GM18499 (cell line): ENCODE results near the gene HIVEP2.
A peak's percentile ranks its signal among the peaks of the same experiment; 100 is the strongest.

ENCODE experiments used
- ATAC-seq: cut with Tn5 transposase; IDR thresholded peaks from one replicate; pipeline ENCODE4 v1.9.1; 2021; ENCODE audit warnings: moderate number of reproducible peaks; ENCODE audit not compliant: insufficient read depth, unreplicated experiment

HIVEP2 gene

DNA sequence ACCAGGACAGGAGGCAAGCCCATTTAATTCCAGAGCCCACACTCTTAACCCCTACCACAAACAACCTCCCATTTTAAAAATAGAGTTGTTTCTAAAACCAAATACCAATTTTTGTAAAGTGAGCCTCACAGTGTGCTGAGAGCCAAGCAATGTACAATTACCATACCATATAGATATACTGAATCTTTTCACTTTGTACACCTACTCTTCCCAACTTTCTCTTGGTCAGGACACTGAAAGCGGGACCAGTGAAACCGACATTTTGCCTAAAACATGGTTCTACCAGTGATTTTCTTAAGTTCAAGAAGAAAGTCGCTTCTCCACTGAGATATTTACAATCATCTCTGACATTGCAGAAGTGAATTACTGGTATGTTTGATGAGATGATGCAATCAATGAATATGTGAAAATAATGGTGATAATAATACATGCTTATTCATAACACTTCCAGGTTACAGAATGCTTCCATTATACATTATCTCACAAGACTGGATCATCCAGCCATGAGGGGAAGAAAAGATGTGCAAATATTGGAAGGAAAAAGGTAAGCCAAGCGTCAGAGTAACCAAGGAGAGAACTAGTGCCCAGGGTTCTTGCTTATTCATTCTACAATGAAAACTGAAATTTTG lies 74.1 kb downstream of the HIVEP2 start:
- ATAC-seq = no peak

DNA sequence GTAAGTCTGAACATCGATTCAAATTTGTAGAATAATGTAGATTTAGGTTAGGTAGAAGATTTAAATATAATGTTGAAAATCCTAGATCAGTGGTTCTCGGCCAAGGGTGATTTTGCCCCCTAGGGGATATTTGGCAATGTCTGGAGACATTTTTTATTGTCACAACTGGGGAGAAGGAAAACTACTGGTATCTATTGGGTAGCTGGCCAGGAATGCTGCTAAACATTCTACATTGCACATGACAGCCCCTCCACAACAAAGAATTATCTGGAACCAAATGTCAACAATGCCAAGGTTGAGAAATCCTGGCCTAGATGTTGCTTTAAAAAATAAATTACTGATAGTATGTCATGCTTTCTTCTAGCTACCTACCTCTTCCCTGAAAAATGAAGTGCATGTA lies 76.1 kb downstream of the HIVEP2 start:
- no peak for ATAC-seq

DNA sequence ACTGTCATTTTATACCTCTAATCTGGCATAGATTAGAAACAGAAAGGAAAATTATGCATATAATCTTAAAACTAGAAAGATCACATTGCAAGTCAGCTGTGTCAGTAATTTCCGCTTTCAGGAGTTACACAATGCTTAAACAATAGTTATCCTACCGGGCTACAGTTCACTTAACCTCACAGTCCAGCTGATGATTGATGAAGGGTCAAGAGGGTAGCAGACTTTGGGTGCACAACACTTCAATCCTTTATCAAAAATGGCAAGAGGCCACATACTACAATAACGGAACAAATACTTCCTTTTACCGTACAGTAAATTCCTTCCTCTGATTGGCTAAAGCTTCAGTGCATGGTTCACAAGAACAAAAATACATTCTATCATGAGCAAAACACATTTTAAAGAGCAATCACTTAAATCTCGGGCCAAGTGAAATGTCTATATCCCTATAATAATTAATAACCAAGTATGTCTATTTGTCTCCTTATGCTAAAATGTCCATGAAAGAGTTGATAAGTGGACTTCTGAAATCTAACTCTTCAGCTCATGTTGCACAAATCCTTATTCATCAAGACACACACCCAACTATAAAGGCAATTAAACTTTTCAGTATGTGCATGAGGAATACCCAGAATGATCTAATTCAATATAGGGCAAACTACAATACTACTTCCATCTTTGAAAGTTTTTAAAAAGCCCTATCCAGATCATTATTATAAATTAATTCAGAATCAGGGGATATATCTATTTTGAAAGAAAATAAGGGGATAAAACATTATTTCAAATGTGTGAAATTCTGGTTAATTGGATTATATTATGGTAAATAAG lies 76.8 kb downstream of the HIVEP2 start:
- ATAC-seq = no peak

DNA sequence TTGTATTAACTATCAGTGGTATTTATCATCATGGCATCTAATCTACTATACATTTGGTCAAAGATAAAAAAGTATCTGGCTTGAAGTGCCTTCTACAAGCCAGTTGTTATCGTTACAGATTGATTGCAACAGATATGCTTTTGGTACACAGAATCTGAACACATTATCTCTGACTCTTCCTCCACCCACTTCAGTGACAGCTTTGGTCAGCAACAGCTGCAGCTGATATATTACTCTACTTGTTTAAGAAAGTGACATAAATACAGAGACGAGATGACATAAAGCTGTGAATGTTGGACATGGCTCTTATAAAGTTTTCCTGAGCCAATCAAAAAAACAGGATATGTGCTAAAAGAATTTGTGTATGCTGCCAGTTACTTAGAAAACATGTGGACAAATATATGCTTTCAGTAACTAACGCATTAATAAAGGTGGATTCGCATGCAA lies 77.6 kb downstream of the HIVEP2 start:
- no peak for ATAC-seq

DNA sequence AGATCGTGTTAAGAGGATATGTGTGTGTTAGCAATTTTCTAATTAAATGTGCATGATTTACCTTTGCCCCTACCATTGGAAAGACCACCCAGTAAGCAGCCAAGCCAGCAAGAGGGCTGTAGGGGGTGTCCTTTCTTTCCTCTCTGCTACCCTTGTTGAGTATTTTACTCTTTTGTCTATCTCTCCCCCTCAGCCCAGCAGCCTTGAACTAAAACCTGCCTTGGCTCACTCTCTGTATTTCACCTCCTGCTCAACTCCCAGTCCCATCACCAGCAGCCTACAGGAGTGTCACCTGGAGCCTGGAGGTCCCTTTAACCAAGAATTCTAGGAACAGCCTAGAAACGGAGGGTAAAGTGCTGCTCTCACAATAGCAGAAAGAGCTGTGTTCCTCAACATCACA lies 81.0 kb downstream of the HIVEP2 start:
- no peak for ATAC-seq

DNA sequence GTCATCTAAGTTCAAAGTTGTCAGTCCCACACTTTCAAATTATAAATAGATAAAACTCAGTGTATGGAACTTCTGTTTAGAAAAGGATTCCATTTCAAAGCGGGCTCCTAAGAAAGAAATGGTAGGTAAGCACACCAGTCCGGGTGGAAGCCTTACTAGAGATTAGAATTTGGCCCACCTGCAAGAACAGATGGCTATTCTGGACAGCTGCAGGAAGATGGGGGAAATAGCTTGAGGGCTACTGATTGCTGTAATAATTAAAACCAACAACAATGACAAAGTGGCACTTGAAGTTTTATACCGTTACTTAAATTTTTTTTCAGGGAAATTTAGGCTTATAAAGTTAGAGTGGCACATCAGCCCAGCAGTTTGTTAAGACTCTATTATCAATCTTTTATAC lies 83.3 kb downstream of the HIVEP2 start:
- ATAC-seq = no peak

DNA sequence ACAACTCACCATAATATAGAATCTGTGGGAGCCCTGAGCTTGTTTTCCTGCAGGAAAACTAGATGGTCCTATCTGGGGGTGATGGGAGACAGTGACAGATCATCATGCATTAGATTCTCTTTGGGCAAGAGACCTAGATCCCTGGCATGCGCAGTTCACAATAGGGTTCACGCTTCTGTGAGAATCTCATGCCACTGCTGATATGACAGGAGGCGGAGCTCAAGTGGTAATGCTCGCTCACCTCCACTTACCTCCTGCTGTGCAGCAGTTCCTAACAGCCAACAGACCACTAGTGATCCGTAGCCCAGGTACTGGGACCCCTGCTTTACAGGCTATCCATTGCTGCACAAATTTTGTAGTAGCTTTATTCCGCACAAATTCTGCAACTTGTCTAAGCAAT lies 84.5 kb downstream of the HIVEP2 start:
- no peak for ATAC-seq

DNA sequence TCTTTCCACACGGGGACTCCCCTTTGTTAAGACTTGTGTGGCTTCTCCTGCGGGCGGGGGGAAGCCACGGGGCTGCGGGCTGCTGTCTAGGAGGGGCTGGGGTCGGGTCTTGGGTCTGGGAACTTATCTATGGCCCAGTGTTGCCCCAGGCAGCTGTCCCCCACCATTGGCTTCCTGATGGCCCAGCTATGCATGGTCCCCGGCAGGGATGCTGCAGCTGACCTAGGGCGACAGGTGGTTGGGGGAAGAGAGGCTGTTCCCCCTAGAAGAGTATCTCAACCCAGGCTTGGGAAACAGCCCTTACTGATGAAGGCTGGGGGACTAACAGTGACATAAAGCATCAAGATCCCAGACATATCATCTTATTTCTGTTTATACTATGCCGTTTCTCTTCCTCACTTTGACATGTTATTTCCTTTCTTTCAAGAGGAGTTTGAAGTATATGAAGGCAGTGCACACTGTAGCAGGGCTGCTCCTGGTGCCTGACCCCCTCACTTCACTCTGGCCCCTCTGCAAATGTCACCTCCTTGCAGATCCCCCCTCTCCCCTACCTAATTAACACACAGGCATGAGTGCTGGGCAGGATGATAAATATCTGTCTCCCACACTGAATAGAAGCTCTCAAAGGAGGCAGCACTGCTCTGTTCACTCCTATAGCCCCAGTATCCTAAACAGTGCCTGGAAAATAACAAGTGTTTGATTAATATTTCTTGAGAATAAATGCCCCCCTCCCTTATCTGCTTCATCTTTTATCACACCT lies 87.0 kb downstream of the HIVEP2 start:
- no peak for ATAC-seq

DNA sequence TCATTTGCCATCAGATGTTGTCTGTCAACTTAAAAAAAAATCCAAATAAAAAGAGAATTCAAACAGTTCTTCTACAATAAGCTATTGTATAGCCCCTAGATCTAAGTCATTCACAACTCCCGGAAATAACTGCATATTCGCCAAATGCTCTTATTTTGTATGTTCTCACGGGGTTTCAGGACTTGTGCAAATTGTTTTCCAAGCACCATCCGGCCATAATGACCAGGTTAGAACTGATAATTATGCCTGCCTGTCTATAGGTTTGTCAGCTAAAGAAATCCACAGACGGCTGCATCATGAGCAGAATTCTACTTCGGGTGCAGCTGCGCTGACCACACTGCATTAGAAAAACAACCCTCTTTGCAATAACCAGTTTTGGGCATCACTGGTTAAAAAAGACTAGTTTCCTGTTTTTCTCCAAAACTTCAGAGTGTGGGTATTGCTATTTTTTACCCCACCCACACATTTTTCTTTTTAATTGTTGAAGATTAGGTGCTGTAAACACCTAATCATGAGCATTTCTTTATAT lies 87.7 kb downstream of the HIVEP2 start:
- ATAC-seq = peak; percentile 23

DNA sequence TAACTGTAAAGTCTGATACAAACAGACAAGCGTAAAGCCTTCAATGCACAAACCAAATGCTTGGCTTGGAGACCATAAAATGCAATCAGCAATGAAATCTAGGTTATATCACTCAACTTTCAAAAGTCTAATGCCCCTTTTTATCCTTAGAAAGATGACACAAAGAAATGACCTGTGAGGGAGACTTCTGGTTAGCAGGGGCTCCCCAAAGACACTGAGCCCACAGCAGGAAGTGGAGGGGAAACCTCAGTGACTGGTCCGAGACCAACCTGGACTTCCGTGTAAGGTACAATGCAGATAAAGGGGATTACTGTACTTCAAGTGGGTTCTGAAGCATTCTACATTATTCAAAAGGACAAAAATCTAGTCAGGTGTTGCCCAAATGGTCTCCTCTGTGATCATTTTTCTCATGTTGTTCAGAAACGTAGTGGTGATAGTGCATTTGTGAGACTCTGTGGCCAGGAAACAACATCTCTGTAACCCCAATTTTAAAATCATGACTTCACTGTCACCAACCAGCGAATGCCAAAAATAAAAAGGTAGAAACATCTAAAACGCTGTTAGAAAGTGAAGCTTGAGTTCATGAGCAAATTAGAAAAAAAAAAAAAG lies 88.2 kb downstream of the HIVEP2 start:
- ATAC-seq = peak; percentile 37

DNA sequence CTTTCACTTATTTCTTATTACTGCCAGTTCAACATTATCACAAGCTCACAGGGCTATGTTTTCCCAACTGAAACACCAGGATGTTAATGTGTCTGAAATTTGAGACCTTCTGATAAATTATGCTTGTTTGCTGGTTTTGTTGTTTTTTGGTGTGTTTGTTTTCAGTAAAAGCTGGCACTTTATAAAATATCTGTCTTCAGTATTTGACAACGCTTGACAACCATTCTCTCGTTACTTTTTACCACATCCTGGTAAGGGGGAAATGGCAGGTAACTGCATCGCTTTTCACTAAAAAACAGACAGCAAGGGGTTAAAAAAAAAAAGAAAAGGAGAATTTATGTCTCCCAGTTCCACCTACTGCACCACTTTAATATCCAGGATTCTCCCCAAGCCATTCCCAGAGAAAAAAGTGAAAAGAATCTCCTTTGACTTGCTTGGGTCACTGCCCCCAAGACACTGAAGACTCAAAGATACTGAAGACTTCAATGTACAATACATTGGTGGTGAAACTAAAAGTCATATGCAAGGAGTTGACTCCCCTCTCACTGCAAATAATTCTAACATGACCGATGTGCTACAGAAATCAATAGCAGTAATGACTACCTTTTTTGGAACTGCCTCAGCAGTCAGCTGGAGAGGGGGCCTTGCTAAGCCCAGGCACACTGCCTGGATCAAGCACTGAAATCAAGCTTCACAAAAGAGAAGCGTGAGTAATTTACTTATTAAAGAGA lies 88.9 kb downstream of the HIVEP2 start:
- ATAC-seq = peak; percentile 26

DNA sequence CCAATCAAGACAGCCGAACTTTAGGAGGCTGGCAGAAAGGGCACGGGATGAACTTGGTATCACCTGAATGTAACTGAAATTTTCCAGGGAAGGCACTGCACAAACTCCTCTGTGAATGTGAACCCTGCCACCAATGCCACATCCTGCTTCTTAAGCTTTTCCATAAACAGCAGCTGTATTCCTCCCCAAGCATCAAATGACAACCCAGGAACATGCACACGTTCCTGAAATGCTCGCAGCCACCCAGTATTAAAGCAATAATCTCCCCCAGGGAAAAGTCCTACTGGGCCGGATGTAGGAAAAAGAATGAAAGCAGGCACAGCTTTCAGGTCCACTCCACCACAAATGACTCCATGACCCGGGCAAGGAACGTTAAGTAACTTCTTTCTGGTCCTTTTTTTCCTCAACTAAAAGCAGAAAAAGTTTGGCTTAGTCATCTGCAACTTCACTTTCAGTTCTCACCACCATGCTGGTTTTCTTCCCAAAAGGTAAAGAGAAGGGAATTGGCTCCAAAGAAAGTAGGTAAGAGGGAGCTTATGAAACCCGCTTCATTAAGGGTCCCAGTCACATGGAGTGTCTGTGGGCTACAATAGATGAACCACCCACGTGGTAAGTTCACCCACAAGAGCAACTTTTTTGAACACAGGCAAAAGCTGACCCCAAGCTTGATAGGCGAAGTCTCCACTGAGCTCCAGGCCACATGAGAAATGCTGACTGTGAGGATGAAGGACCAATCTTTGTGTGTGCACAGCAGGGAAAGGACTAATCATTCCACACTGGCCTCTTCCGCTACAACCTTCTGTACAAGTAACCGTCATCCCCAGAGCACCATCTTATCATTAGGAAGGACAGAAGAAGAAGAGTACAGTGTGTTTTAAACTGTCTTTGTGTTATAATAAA lies 90.1 kb downstream of the HIVEP2 start:
- ATAC-seq = no peak

DNA sequence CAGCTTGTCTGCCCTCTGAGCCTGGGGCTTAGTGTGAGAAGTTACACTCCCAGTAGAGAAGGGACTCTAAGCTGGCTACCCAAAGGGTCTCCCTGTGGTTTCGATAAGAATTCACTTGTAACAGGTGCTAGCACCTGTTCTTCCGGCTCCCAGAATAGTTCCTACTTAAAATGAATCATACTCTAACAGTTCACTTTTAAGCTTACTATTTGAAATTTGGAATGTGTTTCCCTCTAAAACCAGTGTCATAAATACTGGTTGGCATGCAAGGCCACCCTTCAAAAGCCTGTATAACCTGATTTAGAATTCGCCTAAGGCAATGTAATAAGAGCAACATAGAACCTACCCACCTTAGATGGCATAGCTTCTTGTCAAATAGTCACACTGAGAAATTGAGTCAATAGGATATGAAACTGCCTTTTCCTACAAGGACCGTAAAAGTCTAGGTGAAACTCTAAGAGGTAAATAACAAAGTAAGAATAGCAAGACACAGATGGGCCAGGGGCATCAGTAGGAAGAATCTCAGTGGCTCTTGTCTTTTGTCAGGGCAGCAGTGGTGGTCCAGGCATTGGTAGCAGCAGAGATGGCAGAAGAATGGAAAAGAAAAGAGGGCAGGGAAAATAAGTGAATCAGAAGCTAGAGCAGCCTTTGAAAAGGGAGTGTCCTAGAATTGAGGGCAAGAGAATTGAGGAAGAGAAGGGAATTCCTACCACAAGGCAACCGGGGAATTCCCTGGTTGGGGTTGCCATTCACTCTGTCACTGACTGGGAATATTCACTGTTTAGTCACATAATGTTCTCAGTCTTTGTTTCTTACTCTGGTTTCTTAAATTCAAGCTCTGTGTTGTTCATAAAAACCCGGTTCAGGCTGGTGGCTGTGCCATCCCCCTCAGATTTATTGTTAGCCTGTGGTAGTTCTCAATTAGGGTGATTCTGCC lies 91.5 kb downstream of the HIVEP2 start:
- ATAC-seq = no peak

DNA sequence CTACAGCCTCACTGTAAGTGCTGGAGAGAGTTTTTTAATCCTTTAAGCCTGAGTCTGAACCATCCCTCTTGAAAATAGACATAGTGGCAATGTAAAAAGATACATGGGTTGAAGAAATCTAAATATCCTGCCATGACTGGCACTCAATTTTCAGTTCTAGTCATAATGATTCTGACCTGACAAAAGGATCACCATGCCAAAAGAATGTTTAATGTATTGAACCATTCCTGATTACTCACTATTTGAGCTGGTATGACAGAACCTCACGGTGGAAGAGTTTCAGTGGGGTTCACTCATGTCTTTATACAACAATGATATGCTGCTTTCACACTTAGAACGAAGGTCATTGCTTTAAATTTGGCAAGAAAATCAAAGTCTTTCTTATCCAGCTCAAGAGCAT lies 93.4 kb downstream of the HIVEP2 start:
- no peak for ATAC-seq

DNA sequence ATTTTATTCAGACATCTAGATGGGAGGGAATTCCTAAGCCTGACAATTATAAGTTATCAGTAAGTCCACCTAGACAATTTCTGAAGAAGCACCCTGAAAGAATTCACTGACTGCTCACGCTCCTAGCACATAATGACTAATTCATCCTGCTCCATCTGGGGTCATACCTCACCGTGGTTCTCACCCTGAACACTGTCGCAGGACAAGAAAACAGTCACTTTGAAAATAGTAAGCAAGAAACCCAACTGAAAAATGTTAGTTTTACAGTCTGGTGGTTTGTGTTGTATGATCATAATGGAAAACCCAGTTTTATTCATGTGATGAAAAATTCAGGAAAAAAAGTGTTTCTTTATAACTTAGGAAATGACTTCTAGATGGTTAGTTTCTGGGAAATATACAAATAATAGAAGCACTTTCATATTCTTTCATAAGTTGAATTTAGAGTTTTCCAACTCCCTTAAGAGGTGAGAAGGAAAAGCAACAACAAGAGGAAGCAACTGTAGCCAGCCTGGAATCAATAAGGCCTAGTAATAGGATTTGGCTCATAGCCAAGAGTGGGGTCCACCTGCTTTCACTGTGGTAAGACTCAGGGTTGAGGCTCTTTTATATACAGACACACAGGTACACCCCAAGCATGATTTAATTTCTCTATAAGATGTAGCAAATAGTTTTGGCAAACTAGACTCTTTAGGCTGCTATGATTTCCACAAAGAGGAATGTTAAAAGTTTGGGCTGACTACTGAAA lies 94.1 kb downstream of the HIVEP2 start:
- ATAC-seq = no peak

DNA sequence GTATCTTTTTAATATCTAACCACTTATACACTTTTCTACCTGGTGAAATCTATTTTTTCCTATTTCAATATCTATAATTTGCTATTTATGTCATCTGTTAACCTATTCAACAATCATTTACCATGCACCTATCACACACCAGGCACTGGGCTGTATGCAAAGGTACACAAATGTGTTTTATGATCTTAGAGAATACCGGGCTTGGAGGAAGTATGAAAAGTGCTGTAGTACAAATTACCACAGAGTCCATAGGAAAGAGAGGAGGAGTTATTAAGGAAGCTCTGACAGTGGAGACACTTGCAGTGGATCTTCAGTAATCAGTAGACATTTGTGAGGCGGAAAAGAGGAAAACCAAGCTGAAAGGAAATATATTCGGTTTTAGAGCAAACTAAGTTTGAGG lies 96.0 kb downstream of the HIVEP2 start:
- no peak for ATAC-seq

DNA sequence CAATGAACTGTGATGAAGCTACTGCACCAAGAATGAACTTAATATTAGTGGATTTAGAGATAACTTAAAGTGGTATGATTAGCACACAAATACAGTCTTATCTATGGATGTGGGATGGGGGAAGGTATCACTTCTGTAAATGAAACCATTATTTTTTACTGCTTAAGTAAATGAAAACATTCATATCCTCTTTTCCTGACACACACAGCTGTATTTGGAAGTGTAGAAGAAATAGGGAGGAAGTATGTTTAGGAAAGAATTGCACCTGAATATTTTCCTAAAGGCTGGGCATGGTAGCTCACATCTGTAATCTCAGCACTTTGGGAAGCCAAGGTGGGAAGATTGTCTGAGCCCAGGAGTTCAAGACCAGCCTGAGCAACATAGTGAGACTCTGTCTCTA lies 96.8 kb downstream of the HIVEP2 start:
- no peak for ATAC-seq
